Endodermal cell (in vitro differentiated cells): ENCODE data around the gene EIF4E2. TPM values are rescaled to one million over a fixed set of nuclear protein-coding genes. Genes with fewer than 3 reads are reported as not detected.

Source experiments
- DNase-seq: peaks from one replicate; pipeline ENCODE4 v3.0.0-alpha.2; 2017
- H3K27ac ChIP-seq: 2 replicates; pipeline ENCODE4 v1.5.1; 2013; ENCODE audit warnings: mild to moderate bottlenecking, low read depth, low read length, moderate library complexity
- H3K27me3 ChIP-seq: 2 replicates; pipeline ENCODE4 v1.6.1; 2013; ENCODE audit warnings: mild to moderate bottlenecking, low read length, moderate library complexity; ENCODE audit not compliant: insufficient read depth, control insufficient read depth, poor library complexity, severe bottlenecking
- H3K36me3 ChIP-seq: 2 replicates; pipeline ENCODE4 v1.7.0; 2013; ENCODE audit warnings: mild to moderate bottlenecking, low read length, moderate library complexity; ENCODE audit not compliant: control insufficient read depth, insufficient read depth
- H3K4me1 ChIP-seq: one replicate; pipeline ENCODE4 v1.7.0; 2013; ENCODE audit warnings: low read length; ENCODE audit not compliant: control insufficient read depth, insufficient read depth
- H3K4me3 ChIP-seq: 2 replicates; pipeline ENCODE4 v1.5.1; 2013; ENCODE audit warnings: mild to moderate bottlenecking, low read length, moderate library complexity
- H3K9ac ChIP-seq: 2 replicates; pipeline ENCODE4 v1.6.1; 2013; ENCODE audit warnings: mild to moderate bottlenecking, low read length, moderate library complexity; ENCODE audit not compliant: poor library complexity, severe bottlenecking; ENCODE audit errors: extremely low read depth
- H3K9me3 ChIP-seq: 2 replicates; pipeline ENCODE4 v1.6.1; 2013; ENCODE audit warnings: mild to moderate bottlenecking, low read length, moderate library complexity; ENCODE audit not compliant: control insufficient read depth
- H3K27ac Mint-ChIP-seq: 2 replicates; pipeline ENCODE4 v1.8.0; 2020; ENCODE audit warnings: mixed read lengths
- H3K27me3 Mint-ChIP-seq: 2 replicates; pipeline ENCODE4 v1.8.0; 2021; ENCODE audit warnings: mild to moderate bottlenecking, mixed read lengths; ENCODE audit not compliant: insufficient read depth
- H3K36me3 Mint-ChIP-seq: 2 replicates; pipeline ENCODE4 v1.8.0; 2020; ENCODE audit warnings: low read depth, mixed read lengths
- H3K4me1 Mint-ChIP-seq: 2 replicates; pipeline ENCODE4 v1.8.0; 2020; ENCODE audit warnings: mixed read lengths
- H3K4me3 Mint-ChIP-seq: 2 replicates; pipeline ENCODE4 v1.8.0; 2020; ENCODE audit warnings: mild to moderate bottlenecking, moderate library complexity, mixed read lengths
- H3K9me3 Mint-ChIP-seq: 2 replicates; pipeline ENCODE4 v1.8.0; 2020; ENCODE audit warnings: mild to moderate bottlenecking, mixed read lengths
- WGBS, 2 experiments: methylation state at CpG; one replicate each; pipeline versions ENCODE4 v1.1.5 to v1.1.7; 2013; ENCODE audit warnings: missing lambda C conversion rate in 2 of 2, mixed read lengths in 1 of 2; ENCODE audit not compliant: insufficient coverage in 1 of 2, insufficient read length in 1 of 2; 5-methylcytosine and 5-hydroxymethylcytosine counted together
- total RNA-seq, 2 donors: library from RNA; stranded (reverse); fragmentation: NEBNext Ultra II Directional in 1 of 2; extraction: Animal tissue kit (Norgen Biotek cat#: 25700) in 1 of 2; gene quantifications; 2 replicates in 1 of 2; 3 replicates in 1 of 2; pipeline ENCODE4 v1.2.1, GENCODE V29; 2021
- TF ChIP-seq, protein P1 (sequence below): fragments of 200-600 bp; sonication (generic); conservative IDR thresholded peaks from 2 replicates; pipeline ENCODE4 v1.5.0; 2021; ENCODE audit warnings: antibody characterized with exemption, mild to moderate bottlenecking

The EIF4E2 gene
- total RNA-seq, 2 donors from 2014 or later: 105 to 116 TPM

GRCh38 chr2:232551776-232552175 is 1.3 kb downstream of the EIF4E2 start:
- Histone ChIP-seq H3K4me3 (peak overlapping the region; percentile 89), H3K36me3 (peaks cover 49% of the 10 kb centered on the region), H3K4me1 (no peaks in the 10 kb centered on the region), H3K27me3 (no peaks in the 10 kb centered on the region), H3K27ac (no peak overlapping the region), H3K9ac (peak overlapping the region; percentile 96), H3K9me3 (peaks cover 14% of the 10 kb centered on the region)
- Mint-ChIP-seq H3K4me1 (peaks cover 13% of the 10 kb centered on the region), H3K27me3 (no peaks in the 10 kb centered on the region), H3K27ac (peak overlapping the region; percentile 98), H3K9me3 (peaks cover 13% of the 10 kb centered on the region), H3K36me3 (peaks cover 43% of the 10 kb centered on the region), H3K4me3 (peak overlapping the region; percentile 88)
- TF ChIP-seq, protein P1, sequence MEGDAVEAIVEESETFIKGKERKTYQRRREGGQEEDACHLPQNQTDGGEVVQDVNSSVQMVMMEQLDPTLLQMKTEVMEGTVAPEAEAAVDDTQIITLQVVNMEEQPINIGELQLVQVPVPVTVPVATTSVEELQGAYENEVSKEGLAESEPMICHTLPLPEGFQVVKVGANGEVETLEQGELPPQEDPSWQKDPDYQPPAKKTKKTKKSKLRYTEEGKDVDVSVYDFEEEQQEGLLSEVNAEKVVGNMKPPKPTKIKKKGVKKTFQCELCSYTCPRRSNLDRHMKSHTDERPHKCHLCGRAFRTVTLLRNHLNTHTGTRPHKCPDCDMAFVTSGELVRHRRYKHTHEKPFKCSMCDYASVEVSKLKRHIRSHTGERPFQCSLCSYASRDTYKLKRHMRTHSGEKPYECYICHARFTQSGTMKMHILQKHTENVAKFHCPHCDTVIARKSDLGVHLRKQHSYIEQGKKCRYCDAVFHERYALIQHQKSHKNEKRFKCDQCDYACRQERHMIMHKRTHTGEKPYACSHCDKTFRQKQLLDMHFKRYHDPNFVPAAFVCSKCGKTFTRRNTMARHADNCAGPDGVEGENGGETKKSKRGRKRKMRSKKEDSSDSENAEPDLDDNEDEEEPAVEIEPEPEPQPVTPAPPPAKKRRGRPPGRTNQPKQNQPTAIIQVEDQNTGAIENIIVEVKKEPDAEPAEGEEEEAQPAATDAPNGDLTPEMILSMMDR: no peak
- 88% methylated on average over 4 of the region's 4 CpGs; no CpG with 5 or more reads in 1 of the 2 experiments for WGBS, 2 experiments
- DNase-seq: no peak

DNA sequence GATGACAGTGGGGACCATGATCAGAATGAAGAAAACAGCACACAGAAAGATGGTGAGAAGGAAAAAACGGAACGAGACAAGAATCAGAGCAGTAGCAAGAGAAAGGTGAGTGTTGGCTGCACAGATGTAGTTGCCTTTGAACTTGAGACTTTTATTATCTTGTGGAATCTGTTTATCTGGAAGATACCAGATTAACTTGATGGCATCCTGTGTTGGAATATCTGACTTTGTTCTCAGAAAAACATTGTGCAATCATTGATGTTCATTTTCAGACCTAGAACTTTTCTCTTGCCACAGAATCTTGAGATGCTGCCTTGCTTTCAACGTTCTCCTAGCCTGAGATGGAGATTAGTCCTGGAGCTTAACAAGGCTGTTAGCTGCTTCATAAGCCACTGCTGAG is 5.9 kb downstream of the EIF4E2 start:
- H3K9me3 Mint-ChIP-seq: no peaks in the 10 kb centered on the region

DNA sequence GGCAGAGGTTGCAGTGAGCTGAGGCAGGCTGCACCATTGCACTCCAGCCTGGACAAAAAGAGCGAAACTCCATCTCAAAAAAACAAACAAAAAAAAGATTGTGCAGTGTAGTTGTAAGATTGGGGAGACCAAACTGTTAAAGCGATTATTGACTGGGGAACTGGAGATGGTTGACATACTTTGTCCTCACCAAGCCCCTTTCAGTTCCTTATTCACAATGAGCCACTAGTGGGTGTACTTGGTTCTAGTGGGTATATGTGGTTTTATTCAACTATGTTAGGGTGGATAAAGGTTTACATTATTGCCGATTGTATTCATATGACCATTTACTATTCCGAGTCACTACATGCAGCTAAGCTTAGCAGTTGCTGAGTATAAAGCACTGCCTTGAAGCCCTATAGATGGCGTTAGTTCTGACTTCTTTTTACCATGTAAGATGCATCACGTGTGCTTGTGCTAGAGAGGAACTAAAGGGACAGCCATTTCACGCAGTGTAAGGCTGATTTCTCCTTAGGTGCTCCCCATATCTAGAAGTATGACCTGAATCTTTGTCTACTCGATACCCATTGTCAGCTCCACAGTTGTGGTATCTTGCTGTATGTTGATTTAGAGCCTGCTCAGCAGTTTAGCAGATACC is 12.1 kb downstream of the EIF4E2 start:
- Histone ChIP-seq H3K9ac (no peak overlapping the region), H3K9me3 (no peaks in the 10 kb centered on the region), H3K27me3 (no peaks in the 10 kb centered on the region), H3K27ac (no peak overlapping the region), H3K4me3 (no peak overlapping the region), H3K4me1 (no peaks in the 10 kb centered on the region), H3K36me3 (peaks cover 89% of the 10 kb centered on the region)
- H3K4me3 Mint-ChIP-seq: no peak overlapping the region
- DNase-seq: no peak
- H3K4me1 Mint-ChIP-seq: no peaks in the 10 kb centered on the region
- H3K27me3 Mint-ChIP-seq: no peaks in the 10 kb centered on the region
- H3K27ac Mint-ChIP-seq: no peak overlapping the region
- H3K36me3 Mint-ChIP-seq: peaks cover 85% of the 10 kb centered on the region
- H3K9me3 Mint-ChIP-seq: no peaks in the 10 kb centered on the region
- TF ChIP-seq, protein P1: no peak
- WGBS, 2 experiments: 94 to 99% methylated on average over 6 to 7 of the region's 8 CpGs

More for the DNA sequence above, 5.9 kb downstream of the EIF4E2 start:
- Histone ChIP-seq H3K9me3 (no peaks in the 10 kb centered on the region), H3K4me1 (no peaks in the 10 kb centered on the region), H3K27ac (no peak overlapping the region), H3K27me3 (no peaks in the 10 kb centered on the region), H3K4me3 (no peak overlapping the region), H3K9ac (no peak overlapping the region), H3K36me3 (peaks cover 68% of the 10 kb centered on the region)
- DNase-seq: no peak
- H3K36me3 Mint-ChIP-seq: peaks cover 53% of the 10 kb centered on the region
- H3K27ac Mint-ChIP-seq: no peak overlapping the region
- H3K4me1 Mint-ChIP-seq: peaks cover 4% of the 10 kb centered on the region
- TF ChIP-seq, protein P1: no peak
- WGBS, 2 experiments: 89 to 91% methylated on average over 3 of the region's 3 CpGs
- H3K27me3 Mint-ChIP-seq: no peaks in the 10 kb centered on the region
- H3K4me3 Mint-ChIP-seq: no peak overlapping the region
